GM19035 (cell line): ENCODE results near the gene SERPINA10.
"Not testable (repeated sequence)": the region's sequence is repeated elsewhere in the genome, so short reads cannot be mapped to it uniquely, and the experiment has no call there.

ENCODE experiments used
- ATAC-seq: cut with Tn5 transposase; IDR thresholded peaks from one replicate; pipeline ENCODE4 v1.9.1; 2021; ENCODE audit not compliant: unreplicated experiment

SERPINA10 gene

DNA sequence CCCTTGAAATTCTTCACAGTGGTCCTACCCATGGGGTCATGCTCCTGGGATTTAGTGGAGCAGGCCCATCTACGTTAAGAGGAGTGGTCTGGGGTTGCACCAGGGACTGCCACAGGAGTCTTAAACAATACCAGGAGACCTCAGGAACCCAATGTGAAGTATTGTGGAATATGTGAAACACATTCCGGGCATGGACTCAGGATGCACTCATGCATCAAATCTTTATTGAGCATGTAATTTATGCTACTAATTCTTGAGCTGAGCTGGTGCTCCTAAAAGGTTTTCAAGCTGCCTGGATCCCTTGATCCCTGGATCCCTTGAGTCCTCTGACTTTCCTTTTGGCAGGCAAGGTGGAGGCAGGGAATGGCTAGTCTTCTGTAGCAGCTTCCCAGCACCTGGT is 8.8 kb downstream of the SERPINA10 start:
- no peak for ATAC-seq

DNA sequence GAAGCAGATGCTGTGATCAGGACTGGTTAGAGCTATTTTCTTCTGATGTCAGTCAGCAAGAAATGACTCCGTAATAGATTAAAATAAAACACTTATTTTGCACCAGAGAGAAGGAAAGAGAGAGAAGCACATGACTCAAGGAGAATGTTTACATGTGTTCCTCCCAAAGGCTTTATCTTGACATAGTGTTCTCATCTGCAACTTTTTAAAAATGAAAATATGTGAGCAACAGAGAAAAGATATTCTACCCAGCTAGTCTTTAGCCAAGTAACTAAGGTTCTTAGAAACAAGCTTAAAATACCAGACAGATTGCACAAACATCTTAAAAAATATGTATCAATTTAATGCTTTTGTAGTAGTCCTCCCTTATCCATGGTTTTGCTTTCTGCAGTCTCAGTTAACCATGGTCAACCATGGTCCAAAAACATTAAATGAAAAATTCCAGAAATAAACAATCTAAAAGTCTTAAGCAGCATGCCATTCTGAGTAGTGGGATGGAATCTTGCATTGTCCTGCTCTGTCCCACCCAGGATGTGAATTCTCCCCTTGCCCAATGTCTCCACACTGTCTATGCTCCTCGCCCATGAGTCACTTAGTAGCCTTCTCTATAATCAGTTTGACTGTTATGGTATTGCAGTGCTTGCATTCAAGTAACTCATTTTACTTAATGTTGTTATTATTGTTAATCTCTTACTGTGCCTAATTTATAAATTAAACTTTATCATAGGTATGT is 9.9 kb downstream of the SERPINA10 start:
- no peak for ATAC-seq

DNA sequence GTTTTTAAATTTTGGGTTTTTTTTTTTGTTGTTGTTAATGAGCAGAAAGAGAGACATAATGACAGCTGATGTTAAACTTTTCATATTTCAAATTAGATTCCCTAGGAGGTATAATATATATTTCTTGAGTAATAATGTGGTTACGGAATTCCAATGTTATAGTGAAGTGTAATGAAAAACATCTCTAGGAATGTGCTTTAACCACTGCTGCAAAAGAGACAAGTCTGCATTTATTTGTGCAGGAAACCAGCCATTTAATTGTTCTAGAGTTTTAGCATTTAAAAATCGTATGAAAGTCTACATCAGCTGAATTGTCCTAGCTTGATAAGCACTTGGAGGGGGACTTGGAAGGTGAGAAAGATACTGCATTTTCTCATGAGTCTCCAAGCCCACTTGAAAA is 14.3 kb downstream of the SERPINA10 start:
- ATAC-seq, result no peak

DNA sequence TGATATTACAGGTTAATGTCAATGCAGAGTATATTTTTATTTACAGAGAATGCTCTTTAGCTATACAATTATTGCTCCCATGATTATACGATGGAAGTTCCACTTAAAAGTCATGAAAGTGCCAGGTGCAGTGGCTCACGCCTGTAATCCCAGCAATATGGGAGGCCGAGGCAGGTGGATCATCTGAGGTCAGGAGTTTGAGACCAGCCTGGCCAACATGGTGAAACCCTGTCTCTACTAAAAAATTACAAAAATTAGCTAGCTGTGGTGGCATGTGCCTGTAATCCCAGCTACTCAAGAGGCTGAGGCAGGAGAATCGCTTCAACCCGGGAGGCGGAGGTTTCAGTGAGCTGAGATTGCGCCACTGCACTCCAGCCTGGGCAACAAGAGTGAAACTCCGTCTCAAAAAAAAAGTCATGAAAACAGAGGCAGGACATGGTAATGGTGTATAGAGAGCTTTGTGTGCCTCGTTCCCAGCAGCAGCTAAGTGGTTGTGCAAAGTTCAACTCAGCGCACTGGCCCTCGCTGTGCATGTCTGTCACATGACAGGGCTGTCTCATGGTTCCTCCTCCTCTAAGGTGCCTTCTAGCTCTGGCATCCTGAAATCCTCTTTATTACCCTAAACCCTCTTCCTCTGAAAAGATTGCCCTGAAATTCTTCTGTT is 16.0 kb downstream of the SERPINA10 start:
- not testable (repeated sequence) for ATAC-seq

DNA sequence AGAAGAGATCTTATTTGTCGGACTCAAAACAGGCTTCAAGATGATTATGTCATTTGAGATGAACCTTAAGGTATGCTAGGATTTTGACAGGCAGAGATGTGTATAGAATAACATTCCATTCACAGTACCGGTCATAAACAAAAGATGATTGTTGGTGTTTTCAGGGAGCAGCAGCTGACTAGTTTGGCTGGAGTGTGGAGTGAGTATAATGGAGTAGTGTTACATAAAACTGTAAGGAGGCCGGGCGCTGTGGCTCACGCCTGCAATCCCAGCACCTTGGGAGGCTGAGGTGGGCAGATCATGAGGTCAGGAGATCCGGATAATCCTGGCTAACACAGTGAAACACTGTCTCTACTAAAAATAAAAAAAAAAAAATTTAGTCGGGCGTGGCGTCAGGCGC is 23.9 kb downstream of the SERPINA10 start:
- ATAC-seq, result no peak

DNA sequence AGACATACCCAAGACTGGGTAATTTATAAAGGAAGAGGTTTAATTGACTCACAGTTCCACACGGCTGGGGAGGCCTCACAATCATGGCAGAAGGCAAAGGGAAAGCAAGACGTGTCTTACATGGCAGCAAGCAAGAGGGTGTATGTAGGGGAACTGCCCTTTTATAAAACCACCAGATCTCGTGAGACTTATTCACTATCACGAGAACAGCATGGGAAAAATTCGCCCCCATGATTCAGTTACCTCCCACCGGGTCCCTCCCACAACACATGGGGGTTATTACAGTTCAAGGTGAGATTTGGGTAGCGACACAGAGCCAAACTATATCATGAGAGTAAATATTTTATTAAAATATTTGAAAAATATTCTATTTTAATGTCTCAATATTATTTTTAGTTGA is 24.5 kb downstream of the SERPINA10 start:
- not testable (repeated sequence) for ATAC-seq

DNA sequence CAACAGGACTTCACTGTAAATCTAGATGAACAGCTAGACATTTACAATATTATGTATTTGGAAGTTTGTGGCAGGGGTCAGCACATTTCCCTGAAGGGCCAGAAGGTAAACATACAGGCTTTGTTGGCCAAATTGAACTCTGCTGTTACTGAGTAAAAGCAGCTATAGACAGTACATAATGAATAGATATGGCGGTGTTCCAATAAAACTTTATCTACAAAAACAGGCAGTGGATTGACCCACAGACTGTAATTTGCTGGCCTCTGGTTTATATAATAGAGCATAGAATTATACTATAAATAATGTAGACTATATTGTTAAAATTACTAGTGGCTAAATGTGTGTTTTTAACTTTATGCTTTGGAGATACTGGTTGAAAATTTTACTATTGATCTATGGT is 25.7 kb downstream of the SERPINA10 start:
- no peak for ATAC-seq

DNA sequence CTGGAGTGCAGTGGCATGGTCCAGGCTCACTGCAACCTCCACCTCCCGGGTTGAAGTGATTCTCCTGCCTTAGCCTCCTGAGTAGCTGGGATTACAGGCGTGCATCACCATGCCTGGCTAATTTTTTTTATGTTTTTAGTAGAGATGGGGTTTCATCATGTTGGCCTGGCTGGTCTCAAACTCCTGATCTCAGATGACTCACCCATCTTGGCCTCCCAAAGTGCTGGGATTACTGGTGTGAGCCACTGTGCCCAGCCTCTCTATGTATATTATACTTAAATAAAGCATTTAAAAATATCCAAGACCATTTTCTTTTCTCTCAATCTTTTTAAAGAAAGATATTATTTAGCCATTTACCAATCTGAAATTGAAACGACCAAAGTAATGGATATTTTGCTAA is 28.9 kb downstream of the SERPINA10 start:
- not testable (repeated sequence) for ATAC-seq

DNA sequence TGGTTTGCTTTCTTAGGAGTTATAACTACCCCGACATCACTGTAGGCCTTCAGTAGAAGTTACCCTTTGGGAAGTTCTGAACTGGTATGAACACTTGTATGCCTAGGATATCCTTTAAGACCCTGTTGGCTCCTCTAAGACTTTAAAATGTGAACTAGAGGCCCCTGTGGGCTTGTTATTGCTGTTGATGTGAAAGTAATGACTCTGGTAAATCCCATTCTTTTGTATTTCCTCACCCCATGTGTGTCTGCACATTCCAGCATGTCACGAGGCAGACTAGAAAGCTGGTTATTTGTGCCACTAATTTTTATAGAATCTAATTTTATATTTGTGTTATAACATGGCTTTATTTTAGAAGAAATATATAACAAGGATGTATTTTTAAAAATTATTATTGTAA is 48.9 kb downstream of the SERPINA10 start:
- no peak for ATAC-seq

DNA sequence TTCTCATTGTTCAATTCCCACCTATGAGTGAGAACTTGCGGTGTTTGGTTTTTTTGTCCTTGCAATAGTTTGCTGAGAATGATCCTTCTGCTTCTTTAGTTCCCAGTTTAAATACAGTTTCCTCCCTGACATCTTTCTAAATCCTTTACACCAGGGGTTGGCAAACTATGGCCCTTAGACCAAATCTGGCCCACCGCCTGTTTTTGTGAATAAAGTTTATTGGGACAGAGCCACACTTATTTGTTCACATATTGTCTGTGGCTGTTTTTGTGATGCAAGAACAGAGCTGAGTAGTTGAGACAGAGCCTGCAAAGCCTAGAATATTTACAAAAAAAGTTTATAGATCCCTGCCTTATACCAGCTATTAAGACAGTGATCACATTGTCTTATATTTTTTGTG is 53.7 kb downstream of the SERPINA10 start:
- ATAC-seq, result no peak

DNA sequence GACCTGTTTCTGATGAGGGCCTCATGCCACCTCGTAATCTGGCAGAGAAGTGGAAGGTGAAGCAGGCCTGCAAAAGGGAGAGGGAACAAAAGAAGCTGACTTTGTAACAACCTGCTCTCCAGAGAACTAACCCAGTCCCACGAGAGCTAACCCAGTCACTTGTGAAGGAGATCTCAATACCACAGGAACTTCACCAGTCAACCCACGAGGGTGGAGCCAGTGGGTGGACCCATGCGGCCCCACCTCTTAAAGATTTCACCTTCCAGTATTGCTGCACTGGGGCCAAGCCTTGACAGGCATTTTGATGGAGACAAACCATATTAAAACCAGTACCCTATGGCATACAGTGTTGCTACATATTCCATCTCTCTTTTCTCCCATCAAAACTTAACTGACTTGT is 55.1 kb downstream of the SERPINA10 start:
- no peak for ATAC-seq

DNA sequence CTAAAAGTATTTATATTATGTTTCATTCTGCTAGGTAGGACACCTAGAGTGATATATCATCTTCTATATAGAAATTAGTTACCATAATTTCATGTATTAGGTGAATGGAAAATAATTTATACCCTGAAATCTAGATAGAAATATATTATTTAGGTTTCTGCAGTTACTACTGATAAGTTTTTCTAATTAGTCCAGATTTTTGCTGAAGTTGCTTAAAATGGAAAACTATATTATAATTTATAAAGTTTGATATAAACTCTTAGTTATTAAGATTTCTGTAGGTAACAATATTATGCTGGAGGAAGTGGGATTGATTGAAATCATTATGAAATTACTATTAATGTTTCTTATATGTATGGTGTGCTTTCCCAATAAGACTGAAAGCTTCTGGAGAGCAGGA is 56.0 kb downstream of the SERPINA10 start:
- ATAC-seq, result no peak
